CD4-positive, alpha-beta T cell treated with Interleukin-10 for 1 hour (primary cell): ENCODE measurements around the gene CATSPER3.

Experiments
- DNase-seq: peaks from one replicate; pipeline ENCODE4 v3.0.0-alpha.2; 2020

Gene CATSPER3

DNA sequence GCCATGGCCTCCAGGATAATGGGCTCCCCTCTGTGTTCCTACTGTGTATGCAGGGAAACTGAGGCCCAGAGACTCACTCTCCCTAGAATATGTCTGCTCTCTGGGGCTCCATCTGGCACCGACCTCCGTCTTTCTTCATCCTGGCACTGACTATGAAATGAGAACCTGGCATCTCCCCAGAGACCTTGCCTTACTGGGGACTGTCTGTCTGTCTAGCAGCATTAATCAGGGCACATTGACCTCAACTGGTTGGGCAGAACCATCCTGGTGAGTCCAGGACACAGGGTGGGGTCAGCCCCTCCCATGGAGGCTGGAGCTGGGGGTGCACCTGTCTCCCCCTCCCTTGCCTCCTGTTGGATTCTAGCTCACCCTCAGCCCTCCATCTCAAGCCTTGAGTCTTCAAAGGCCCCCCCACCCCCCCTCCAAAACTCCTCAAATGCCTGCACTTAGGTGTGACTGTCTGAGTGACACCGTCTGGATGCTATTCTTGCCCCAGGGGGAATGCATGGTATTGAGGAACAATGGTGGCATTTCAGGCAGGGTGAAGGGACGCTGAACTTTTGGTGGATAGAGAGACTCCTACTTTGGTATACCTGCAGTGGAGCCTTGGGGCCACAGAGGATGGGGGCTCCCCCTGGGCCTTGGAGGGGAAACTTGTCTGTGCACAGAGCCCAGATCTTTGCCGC is 79.1 kb downstream of the CATSPER3 start:
- no peak for DNase-seq

GRCh38 chr5:135047347-135047695 is 79.6 kb downstream of the CATSPER3 start:
- DNase-seq: no peak

DNA sequence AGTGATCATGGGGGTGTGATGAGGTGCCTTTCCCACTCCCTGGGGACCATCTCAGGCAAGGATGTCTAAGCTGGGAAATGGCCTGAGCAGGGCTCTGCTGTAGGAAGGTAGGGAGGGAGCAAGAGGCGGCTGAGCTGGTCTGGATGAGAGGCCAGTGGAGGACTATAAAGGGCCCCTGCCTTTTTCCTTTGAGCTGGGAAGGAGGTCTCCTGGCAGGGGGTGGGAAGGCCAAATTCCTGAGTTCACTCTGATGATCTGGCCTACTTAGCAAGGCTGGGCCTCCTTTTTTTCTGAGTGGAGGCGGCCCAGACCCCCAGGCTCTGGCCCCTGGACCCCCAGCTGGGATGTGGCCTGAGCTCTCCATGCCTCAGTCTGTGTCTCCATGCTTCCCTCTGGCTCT is 80.6 kb downstream of the CATSPER3 start:
- DNase-seq: no peak

- no peak for DNase-seq
These were observed 81.2 kb downstream of the CATSPER3 start for GRCh38 chr5:135048930-135049329.

GRCh38 chr5:135050244-135050767 is 82.6 kb downstream of the CATSPER3 start:
- no peak for DNase-seq

- no peak for DNase-seq
These were observed 83.7 kb downstream of the CATSPER3 start for GRCh38 chr5:135051399-135051798.

DNA sequence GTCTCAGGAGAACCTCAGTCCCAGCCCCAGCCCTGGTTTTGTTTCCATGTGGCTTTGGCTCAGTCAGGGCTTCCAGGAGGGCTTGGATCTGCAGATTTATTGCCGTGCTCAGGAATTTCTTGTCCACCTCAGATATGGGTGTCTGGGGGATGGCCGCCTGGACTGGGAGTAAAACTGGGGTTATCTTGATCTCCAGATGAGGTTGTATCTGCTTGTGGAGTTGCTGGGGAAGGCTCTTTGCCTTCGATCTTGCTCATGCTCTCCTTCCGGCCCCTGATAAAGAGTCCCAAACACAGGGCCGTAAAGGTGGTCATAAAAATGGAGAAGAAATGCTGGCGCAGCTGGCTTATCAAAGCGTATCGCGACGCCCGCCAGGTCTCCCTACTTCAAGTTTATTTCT is 84.2 kb downstream of the CATSPER3 start:
- no peak for DNase-seq

- DNase-seq: no peak
These were observed 84.9 kb downstream of the CATSPER3 start for GRCh38 chr5:135052511-135053145.

GRCh38 chr5:135053278-135053677 is 85.6 kb downstream of the CATSPER3 start:
- no peak for DNase-seq

GRCh38 chr5:135053989-135054388 is 86.3 kb downstream of the CATSPER3 start:
- DNase-seq: no peak

GRCh38 chr5:135054546-135054945 is 86.8 kb downstream of the CATSPER3 start:
- DNase-seq: no peak

GRCh38 chr5:135055396-135055795 is 87.7 kb downstream of the CATSPER3 start:
- DNase-seq: no peak

DNA sequence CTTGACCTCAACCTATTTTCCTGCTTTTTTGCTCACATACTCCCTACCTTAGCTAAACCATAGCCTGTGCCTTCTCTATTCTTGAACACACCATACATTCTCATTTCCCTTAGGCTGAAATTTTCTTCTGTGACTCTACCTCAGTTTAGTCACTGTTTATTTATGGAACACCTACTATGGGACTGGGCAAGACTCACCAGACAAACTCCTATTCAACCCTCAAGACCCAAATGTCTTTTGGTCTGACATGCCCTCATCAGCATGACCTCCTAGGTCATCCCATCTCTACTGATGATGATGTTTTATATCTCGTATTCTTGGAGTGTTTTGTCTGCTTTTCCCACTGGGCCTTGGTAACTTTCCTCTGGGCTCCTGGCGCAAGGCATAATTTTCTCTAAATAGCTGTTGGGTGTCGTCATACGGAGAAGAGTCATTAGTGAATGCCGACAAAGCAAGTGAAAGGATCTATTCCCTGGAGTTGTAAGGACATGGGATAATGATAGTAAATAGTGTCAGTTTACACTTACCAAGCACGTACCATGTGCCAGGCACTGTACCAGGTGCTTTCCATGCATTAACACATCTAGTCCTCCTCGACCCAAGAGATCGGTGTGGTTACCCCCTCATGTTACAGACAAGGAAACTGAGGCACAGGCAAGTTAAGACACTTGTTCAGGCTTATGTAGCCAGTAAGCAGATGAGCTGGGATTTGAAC is 88.8 kb downstream of the CATSPER3 start:
- DNase-seq: no peak

- DNase-seq: no peak
These were observed 89.5 kb downstream of the CATSPER3 start for GRCh38 chr5:135057233-135057632.

- DNase-seq: no peak
These were observed 90.6 kb downstream of the CATSPER3 start for GRCh38 chr5:135058331-135058732.

- no peak for DNase-seq
These were observed 91.6 kb downstream of the CATSPER3 start for GRCh38 chr5:135059000-135059923.

DNA sequence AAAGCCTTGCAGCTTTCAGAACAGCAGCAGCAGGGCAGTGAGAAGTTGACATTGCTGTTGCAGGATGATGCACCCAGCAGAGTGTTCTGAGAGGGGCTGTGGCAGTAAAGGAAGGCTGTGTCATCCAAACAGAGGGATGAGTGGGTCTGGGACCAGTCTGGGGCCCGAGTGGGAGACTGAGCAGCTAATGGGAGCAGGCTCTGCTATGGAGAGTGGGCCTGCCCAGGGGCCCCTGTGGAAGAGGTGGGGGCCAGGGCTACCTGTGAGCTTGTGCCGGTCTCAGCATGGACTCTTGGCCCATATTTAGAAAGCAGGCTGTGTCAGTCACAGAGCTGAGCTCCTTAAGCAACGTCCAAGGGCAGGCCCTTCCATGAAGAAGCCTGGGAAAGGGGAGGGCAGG is 92.3 kb downstream of the CATSPER3 start:
- no peak for DNase-seq

- DNase-seq: no peak
These were observed 93.3 kb downstream of the CATSPER3 start for GRCh38 chr5:135061001-135061400.
